A549 (cell line): ENCODE data around the gene STYXL2.
A peak's percentile ranks its signal among the peaks of the same experiment; 100 is the strongest.

Source experiments
- MAFK ChIP-seq: fragments of 450-650 bp; IDR thresholded peaks from 2 replicates; pipeline ENCODE4 v1.6.1; 2014; ENCODE audit not compliant: partially characterized antibody
- POLR2A ChIP-seq: IDR thresholded peaks from 2 replicates; pipeline ENCODE4 v1.6.1; 2012; ENCODE audit warnings: mild to moderate bottlenecking, low read length

- TF ChIP-seq MAFK (peak; percentile 33), POLR2A (no peak)
These were observed 33.5 kb upstream of the STYXL2 start for GRCh38 chr1:167060141-167061072.
